Smooth muscle cell (in vitro differentiated cells): ENCODE results near the gene SDCCAG8. TPM values are rescaled to one million over a fixed set of nuclear protein-coding genes. Genes with fewer than 3 reads are reported as not detected.

ENCODE experiments used
- DNase-seq: peaks from one replicate; lab custom pipeline; 2025; ENCODE audit not compliant: unreplicated experiment; lab: John Stamatoyannopoulos, UW
- H2AFZ ChIP-seq: fragments of 200-600 bp; sonication (generic); 2 replicates; pipeline ENCODE4 v1.6.0; 2016; ENCODE audit warnings: antibody characterized with exemption, low read depth, mild to moderate bottlenecking
- H3F3A ChIP-seq: fragments of 200-600 bp; sonication (generic); 2 replicates; pipeline ENCODE4 v1.6.0; 2017; ENCODE audit warnings: antibody characterized with exemption, low read depth
- H3K27ac ChIP-seq: fragments of 200-600 bp; sonication (generic); 2 replicates; pipeline ENCODE4 v1.5.1; 2016; ENCODE audit warnings: low read depth, mild to moderate bottlenecking
- H3K27me3 ChIP-seq: fragments of 200-600 bp; sonication (generic); 2 replicates; pipeline ENCODE4 v1.6.1; 2016; ENCODE audit warnings: low read depth, mild to moderate bottlenecking
- H3K36me3 ChIP-seq: fragments of 200-600 bp; sonication (generic); 2 replicates; pipeline ENCODE4 v1.5.1; 2016; ENCODE audit warnings: low read depth
- H3K4me1 ChIP-seq: fragments of 200-600 bp; sonication (generic); 2 replicates; pipeline ENCODE4 v1.5.1; 2016; ENCODE audit warnings: low read depth
- H3K4me2 ChIP-seq: fragments of 200-600 bp; sonication (generic); 2 replicates; pipeline ENCODE4 v1.6.0; 2016; ENCODE audit warnings: mild to moderate bottlenecking
- H3K4me3 ChIP-seq: fragments of 200-600 bp; sonication (generic); 2 replicates; pipeline ENCODE4 v1.5.1; 2016; ENCODE audit warnings: mild to moderate bottlenecking
- H3K79me2 ChIP-seq: fragments of 200-600 bp; sonication (generic); 2 replicates; pipeline ENCODE4 v1.6.0; 2016; ENCODE audit warnings: low read depth, mild to moderate bottlenecking
- H3K9ac ChIP-seq: fragments of 200-600 bp; sonication (generic); 2 replicates; pipeline ENCODE4 v1.6.0; 2016; ENCODE audit warnings: low read depth
- H3K9me3 ChIP-seq: fragments of 200-600 bp; sonication (generic); replicated peaks from 2 replicates; pipeline ENCODE4 v1.5.1; 2016; ENCODE audit warnings: low read depth
- H4K20me1 ChIP-seq: fragments of 200-600 bp; sonication (generic); 2 replicates; pipeline ENCODE4 v1.6.0; 2016; ENCODE audit warnings: low read depth
- CTCF ChIP-seq: fragments of 200-600 bp; sonication (generic); IDR thresholded peaks from 2 replicates; pipeline ENCODE4 v1.5.1; 2017; ENCODE audit warnings: borderline replicate concordance, mild to moderate bottlenecking, antibody characterized with exemption; ENCODE audit not compliant: insufficient read depth, poor library complexity, severe bottlenecking
- WGBS: methylation state at CpG from one replicate; pipeline ENCODE4 v1.1.7; 2016; ENCODE audit warnings: low lambda C conversion rate; 5-methylcytosine and 5-hydroxymethylcytosine counted together
- polyA plus RNA-seq: library from polyadenylated mRNA; unstranded; fragments of >200 nt; fragmentation: Nextera tagmentation; extraction: Ambion mirVana; gene quantifications from 2 replicates; pipeline ENCODE4 v1.2.1, GENCODE V29; 2016
- total RNA-seq: library from RNA; depleted of rRNA; stranded (reverse); fragments of >200 nt; gene quantifications from 2 replicates; pipeline ENCODE4 v1.2.3, GENCODE V29; 2014

The SDCCAG8 gene
- total and polyA plus RNA-seq, 2 experiments from 2014 or later: 30.9 to 33.4 TPM

- no peak overlapping the region for H3K4me3 ChIP-seq
- no peak for DNase-seq
- H3K79me2 ChIP-seq: no peaks in the 10 kb centered on the region
- H3K27ac ChIP-seq: no peak overlapping the region
- H2AFZ ChIP-seq: no peak overlapping the region
- H3K4me2 ChIP-seq: no peak overlapping the region
- no peak overlapping the region for H3K9ac ChIP-seq
- no peaks in the 10 kb centered on the region for H3F3A ChIP-seq
- H3K4me1 ChIP-seq: peaks cover 24% of the 10 kb centered on the region
- WGBS: 85% methylated on average over 5 of the region's 5 CpGs
- H3K27me3 ChIP-seq: no peaks in the 10 kb centered on the region
- H3K9me3 ChIP-seq: no peaks in the 10 kb centered on the region
- TF ChIP-seq CTCF: no peak
- no peaks in the 10 kb centered on the region for H4K20me1 ChIP-seq
- peaks cover 14% of the 10 kb centered on the region for H3K36me3 ChIP-seq
These were observed 57.3 kb downstream of the SDCCAG8 start for GRCh38 chr1:243312952-243313634.

DNA sequence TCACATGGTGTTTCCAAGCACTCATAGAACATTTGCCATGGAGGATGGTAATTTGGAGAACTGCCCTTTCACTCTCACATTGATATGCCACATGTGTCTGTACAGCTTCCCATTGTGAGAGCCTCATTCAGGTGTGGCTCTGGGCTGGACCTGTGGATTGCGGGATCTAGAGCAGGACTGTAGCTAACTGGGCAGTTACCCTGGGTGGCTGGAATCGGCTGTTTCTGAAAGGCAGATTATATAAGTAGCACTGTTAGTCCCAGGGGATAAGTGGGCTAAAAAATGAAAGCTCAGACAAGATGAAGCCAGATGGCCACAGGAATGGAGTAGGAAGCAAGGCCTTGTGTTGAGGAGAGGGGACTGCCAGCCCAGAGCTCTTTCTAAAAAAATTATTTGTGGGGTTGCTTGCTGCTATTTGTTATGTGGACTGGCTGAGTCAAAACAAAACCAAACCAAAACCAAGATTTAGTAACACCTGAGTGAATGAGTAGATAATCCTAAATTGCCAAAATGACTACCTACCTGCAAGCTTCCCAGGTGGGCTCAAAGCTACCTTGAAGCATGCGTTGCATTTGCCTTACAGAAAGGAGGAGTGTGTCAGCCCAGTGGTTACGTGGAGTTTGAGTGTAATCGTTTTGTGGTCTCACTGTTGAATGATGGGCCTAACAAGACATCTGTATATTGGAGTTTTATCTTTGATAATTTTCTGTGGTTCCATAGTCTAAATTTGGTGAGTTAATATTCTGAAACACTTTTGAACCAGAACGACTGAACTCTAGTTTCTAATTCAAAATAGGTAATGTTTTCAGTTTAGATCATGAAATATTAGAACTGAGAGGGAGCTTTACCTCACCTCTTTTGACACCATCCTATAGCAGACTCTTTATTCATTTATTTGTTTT lies 58.0 kb downstream of the SDCCAG8 start:
- Histone ChIP-seq H2AFZ (no peak overlapping the region), H3K79me2 (no peaks in the 10 kb centered on the region), H3K36me3 (peaks cover 15% of the 10 kb centered on the region), H4K20me1 (no peaks in the 10 kb centered on the region), H3K4me2 (no peak overlapping the region), H3K27me3 (no peaks in the 10 kb centered on the region), H3K9me3 (no peaks in the 10 kb centered on the region), H3K4me3 (no peak overlapping the region), H3F3A (no peaks in the 10 kb centered on the region), H3K4me1 (peaks cover 24% of the 10 kb centered on the region), H3K27ac (no peak overlapping the region), H3K9ac (no peak overlapping the region)
- WGBS: 92% methylated on average over 6 of the region's 6 CpGs
- no peak for DNase-seq
- TF ChIP-seq CTCF: no peak

- no peak overlapping the region for H3K4me3 ChIP-seq
- no peaks in the 10 kb centered on the region for H4K20me1 ChIP-seq
- TF ChIP-seq CTCF: no peak
- 78% methylated on average over 1 of the region's 1 CpG for WGBS
- H3K27me3 ChIP-seq: no peaks in the 10 kb centered on the region
- peaks cover 24% of the 10 kb centered on the region for H3K4me1 ChIP-seq
- H3K9ac ChIP-seq: no peak overlapping the region
- no peaks in the 10 kb centered on the region for H3K9me3 ChIP-seq
- no peak overlapping the region for H2AFZ ChIP-seq
- no peak overlapping the region for H3K4me2 ChIP-seq
- no peak for DNase-seq
- H3K27ac ChIP-seq: no peak overlapping the region
- no peaks in the 10 kb centered on the region for H3F3A ChIP-seq
- no peaks in the 10 kb centered on the region for H3K79me2 ChIP-seq
- H3K36me3 ChIP-seq: peaks cover 15% of the 10 kb centered on the region
These were observed 59.6 kb downstream of the SDCCAG8 start for GRCh38 chr1:243315455-243315854.
